Hematopoietic multipotent progenitor cell treated with erythropoietin and hydrocortisone succinate and interleukin-3 and kit ligand, for 8 days (in vitro differentiated cells): Measurements from ENCODE around the gene PAK5.

ENCODE experiments used
- DNase-seq: peaks from one replicate; pipeline ENCODE4 v3.0.0-alpha.2; 2015

Gene PAK5

DNA sequence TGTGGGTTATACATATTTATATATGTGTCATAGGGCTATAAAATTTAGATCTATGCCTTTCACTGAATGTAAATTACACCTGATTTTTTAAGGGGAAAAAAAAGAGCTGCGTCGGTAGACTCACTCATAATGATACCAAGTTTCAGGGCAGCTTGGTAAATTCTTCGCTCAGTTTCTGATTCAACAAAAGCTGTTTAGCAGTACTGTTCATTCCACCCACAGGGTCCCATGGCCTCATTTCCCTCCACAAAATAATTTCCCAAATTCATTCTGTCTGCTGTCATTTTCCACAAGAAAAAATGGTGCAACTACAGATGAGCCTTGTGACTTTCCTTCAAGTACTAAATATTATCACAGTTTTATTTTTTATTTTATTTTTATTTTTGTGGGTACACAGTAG lies 63.7 kb downstream of the PAK5 start:
- DNase-seq = no peak

DNA sequence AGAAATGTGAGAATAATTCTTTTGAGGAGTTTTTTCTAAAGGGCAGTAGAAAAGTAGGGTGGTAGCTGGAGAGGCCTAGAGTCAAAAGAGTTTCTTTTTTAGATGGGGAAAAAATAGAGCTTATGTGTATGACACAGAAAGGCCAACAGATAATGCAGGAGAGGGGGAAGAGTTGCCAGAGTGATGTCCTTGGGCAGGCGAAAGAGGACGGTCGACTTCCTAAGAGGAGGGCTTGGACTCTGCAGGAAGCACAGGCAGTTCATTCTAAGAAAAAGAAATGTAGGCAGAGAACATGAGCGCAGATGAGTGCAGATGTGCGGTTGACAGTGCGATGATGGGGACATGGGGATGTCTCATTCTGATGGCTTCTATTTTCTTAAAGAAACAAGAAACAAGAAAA lies 68.9 kb downstream of the PAK5 start:
- DNase-seq = no peak

DNA sequence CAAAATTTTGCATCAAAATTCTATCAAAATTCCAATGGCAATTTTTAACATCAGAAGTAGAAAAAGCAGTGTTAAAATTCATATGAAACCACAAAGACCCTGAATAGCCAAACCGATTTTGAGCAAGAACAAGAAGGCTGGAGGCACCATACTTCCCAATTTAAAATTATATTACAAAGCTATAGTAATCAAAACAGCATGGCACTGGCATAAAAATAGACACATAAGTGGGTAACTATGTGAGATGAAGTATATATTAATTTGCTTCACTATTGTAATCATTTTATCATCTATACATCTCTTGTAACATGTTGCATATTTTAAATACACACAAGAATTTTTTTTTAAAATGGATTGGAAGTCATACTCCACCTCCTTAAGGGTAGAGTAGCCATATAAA lies 77.4 kb downstream of the PAK5 start:
- no peak for DNase-seq

DNA sequence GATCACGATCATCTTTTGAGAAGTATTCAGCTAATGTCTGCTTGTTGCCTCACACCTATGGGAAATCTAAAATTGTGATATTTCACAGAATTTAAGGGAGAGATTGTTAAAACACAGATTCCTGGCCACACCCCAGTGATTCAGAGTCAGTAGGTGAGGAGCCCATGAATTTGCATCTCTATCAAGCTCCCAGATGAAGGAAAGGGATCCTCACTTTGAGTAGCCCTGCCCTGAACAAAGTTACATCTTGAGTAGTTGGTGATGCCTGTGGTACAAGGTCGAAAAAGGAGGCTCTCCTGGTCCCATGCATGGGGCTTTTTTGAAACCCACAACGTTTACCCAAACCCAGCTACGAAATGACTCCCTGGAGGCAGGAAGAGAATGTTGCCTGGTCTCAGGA lies 79.5 kb downstream of the PAK5 start:
- DNase-seq = no peak

DNA sequence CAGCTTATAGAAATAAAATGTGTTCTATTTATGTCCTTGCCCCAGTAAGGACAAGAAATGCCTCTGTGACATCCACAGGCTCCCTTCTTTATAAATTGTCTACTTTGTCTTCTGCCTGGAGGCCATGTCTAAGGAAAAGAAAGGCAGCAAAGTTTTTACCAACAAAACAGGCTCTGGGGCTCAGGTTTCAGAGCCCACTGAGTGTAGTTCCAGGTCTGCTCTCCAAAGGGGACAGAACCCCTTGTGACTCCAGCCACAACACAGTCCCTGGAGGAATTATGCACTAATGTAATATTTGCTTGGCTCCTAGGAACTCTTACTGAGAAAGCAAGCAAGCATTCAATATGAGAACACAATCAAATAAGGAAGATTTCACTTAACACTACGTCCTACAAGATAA lies 80.1 kb downstream of the PAK5 start:
- no peak for DNase-seq

DNA sequence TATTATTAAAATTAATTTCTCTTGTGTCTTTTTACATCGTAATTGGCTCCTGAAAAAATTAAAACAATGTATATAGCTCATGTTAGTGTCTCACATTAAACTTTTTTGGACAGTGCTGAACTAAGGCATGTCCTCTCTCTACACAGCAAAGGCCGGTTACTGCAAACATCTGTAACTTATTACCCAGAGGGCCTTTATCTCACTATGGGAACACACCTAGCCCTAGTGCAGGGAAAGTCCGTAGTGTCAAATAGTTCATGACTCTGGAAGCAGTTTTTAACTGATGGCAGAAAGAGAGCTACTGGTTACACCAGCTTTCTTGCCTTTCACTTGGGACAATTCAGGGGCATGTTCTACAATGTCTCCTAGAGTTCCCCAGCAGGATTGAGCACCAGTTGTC lies 82.2 kb downstream of the PAK5 start:
- DNase-seq = no peak

DNA sequence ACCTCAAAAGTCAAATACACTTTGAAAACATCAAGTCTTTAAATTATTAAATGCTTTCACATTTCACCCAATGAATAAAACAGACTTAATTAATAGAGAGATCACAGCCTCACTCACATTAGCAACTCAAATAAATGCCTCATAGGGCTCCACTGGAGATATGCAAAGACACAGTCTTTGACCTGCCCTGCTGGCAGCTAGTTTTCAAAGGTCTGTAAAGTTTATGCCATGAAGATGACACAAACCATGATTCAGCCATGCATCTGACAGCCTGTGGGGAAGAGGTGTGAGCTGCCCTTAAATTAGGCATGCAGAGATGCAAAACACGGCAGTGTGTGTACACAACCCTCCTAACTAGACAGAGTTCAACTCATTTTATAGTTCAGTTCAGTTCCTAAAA lies 83.6 kb downstream of the PAK5 start:
- DNase-seq = no peak

DNA sequence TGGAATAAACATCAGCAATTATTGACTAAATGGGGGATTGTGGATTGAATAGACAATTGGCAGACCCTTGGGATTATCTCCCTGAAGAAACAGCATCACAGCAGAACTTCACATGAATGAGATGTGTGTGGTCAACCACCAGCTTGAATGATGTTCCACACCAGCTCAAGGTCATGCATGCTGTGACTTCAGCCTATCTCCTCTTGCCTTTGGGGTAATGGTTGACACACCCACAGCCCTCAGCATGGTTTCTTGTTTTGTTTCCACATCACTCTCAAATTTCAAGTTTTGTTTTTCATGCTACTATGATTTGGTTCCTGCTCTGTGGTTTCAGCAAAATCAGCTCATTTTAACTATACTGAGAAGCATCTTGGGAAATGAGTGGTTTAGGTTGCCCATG lies 94.3 kb downstream of the PAK5 start:
- no peak for DNase-seq

DNA sequence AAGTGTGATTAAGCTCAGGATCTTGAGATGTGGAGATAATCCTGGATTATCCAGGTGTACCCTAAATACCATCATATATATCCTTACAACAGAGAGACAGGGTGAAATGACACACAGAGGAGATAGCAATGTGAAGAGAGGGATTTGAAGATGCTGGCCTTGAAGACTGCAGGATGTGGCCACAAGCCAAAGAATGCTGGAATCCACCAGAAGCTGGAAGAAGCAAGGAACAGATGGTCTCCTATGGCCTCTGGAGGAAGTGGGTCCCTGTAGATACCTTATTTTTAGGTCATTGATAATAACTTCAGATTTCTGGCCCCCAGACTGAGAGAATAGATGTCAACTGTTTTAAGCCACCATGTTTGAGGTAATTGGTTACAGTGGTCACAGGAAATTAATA lies 95.0 kb downstream of the PAK5 start:
- DNase-seq = no peak

DNA sequence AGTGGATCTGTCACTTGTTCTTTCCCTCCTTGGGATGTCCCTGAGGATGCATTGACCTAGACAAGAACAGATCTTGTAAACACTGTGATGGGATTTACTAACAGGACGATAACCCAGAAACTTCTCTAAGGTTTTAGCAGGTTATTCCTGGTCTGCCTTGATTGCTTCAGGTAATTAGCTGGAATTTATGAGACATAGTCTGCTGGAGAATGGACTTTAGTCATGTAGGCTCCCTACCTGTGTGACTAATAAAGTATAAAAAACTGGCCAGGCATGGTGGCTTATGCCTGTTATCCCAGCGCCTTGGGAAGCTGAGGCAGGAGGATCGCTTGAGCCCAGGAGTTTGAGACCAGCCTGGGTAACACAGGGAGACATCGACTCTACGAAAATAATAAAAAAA lies 96.1 kb downstream of the PAK5 start:
- no peak for DNase-seq

DNA sequence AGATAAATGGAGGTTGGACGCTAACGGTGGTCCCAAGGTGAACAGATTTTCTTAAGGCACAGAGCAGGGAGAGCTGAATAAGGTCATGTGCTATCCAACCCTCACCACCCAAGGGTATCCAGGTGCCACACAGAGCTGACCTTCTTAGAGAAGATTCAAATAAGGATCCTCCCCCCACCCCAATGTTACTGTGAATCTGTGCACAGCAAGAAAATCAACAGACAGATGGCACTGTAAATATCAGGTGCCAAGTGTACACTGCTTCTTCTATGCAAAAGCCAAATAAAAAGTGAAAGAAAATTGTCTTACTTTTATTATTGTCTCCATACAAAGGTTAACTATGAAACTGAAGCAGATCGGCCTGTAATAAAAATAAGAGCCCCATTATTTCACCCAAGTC lies 96.9 kb downstream of the PAK5 start:
- DNase-seq = no peak

DNA sequence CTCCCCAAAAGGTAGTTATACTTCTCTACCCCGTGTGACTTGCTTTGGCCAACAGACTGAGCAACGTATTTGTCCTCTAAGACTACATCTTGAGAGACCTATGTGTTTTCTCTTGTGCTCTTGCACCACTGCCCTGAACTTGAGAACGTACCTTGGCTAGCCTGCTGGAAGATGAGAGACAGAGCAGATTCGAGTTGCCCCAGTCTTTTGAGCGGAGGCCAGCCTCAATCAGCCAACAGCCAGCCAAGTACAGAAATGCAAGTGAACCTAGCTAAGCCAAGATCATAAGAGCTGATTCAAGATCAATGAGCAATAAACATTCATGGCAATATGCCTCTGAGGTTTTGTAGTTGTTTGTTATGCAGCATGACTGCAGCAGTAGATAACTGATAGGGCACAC lies 98.4 kb downstream of the PAK5 start:
- DNase-seq = no peak

DNA sequence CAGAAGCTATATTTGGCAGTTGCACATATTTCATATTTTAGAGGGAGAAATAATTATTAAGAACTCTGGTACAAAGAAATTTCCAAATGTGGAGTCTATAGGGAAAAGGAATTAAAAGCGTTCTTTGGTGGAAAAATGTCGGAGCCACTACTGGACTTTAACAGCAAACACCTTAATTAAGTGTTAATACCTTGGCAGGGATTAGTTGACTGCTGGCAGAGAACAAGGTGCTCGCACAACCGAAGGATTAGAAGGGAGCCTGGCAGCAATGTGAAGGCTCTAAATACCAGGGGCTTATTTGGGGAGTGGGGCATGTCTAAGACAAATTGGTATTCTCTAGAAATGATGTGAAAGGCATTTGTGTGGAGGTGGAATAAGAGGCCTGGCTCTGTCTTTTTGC lies 98.9 kb downstream of the PAK5 start:
- no peak for DNase-seq

DNA sequence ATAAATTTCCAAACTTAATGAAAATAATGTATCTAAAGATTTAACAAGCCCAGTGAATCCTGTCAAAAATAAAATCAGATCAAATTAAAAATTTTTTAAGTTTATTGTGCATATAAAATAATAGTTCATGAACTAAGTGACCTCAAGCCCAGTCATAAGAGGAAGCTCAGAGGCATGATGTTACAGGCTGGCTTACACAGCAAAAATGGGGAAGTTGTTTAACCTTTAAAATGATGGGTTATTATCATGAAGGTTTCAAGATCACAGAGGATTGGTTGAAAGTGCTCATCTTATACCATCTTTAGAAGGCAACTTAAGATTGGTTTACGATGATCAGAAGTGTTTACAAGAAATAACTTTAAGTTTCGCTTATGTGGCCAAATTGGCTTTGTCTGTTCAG lies 102.5 kb downstream of the PAK5 start:
- DNase-seq = no peak

DNA sequence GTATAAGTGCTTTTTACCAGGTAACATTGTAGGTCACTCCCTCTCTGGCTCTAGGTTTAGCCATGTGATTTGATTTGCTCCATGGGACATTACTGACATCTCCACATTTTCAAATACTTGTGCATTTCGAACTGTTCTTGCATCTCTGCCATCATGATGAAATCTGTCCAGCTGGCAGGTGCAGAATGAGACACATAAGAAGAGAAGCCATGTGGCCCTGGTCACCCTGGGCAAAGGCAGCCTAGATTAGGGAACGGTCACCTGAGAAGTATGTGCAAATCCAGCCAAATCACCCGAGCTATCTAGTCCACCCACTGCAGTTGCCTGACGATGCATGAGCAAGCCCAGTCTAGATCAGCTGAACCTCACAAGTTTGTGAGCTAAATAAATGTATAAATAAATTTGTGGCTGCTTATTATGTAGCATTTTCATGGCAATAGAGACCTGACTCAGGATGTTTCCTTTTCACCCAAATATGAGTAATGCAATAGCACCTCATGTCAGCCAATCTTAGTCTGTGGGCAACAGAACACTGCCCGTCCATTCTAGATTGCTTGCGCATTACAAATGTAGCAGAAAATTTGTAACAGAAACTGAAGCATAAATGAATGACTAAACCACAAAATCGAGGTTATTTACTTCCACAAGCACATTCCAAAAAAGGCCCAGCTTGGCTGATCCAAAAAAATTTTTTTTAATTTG lies 115.2 kb downstream of the PAK5 start:
- DNase-seq = no peak

DNA sequence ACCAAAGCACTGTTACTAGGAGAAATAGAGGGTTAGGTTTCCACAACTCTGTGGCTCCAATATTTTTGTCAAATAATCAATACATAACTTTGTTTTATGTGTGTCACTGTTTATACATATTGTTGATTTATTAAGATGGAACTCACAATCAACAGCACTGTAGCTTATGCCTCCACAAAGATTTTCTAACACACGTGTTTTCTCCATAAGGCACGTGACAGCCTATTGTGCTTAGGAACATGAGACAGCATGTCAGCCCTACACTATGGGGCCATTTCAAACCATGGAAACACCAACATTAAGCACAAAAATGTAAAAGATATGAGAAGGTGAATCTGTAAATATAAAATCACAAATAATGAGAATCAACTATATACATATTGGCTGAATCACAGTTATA lies 127.0 kb downstream of the PAK5 start:
- no peak for DNase-seq

DNA sequence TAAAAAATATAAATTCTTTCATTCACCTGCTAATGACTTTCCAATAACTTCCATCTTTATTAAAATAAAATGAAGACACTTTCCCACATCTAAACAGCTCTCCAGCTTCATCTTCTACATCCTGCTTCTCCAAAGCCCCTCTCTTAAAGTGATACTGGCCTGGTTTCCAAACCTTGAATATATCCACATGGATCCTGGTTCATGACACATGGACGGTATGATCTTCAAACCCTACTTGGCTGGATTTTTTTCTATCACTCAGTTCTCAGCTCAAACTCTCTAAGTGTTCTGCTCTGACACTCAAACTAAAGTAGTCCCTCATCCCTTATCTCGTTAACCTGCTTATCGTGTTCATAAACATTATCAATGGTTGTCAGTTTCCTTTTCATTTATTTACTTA lies 128.2 kb downstream of the PAK5 start:
- DNase-seq = no peak

DNA sequence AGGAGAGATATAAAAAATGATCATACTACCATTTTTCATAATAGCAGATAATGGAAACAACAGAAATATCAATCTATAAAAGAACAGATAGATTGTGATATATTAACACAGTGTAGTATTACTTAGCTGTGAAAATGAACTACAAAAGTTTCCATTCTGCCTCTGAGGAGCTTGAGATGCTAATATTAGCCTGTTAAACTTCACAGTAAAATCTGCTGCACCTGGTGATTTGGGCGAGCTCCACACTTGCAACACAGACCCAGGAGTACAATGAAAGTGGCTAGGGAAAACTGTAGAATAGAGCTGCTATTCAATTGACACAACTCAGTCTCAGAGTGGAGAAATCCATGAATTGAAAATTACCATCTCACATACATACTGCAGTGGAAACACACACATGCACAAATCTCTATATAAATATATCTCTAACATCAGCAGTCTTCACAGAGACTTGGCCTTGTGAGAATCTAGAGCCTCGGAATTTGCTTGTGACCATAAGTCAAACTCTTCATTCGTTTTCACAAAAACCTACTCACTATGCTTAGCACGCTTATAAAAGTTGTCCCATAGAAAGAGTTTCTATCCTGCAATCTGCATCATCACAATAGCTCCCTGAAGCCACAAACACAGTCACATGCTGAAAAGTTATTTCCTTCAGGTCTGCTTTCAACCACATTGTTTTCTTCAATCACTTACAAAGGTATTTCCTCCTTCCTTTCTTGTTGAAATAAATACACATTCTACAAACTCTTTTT lies 133.0 kb downstream of the PAK5 start:
- no peak for DNase-seq

DNA sequence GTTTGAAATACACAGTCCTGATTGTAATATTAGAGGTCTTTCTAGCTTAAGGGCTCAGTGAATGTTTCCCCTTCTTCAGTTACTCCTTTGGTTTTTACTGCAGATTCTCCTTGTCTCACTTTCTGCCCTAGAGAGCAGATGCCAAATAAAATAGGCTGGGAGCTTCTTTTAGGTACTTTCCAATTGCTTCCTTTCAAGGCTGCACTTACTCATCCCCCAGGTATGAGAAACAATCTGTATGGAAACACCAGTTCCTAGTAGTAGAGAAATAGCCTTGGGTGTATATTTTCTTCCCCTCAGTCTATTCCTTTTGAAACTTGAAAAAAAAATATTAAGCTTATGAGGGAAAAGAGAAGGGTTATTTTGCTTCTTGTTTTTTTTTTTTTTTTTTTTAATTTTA lies 139.7 kb downstream of the PAK5 start:
- no peak for DNase-seq

DNA sequence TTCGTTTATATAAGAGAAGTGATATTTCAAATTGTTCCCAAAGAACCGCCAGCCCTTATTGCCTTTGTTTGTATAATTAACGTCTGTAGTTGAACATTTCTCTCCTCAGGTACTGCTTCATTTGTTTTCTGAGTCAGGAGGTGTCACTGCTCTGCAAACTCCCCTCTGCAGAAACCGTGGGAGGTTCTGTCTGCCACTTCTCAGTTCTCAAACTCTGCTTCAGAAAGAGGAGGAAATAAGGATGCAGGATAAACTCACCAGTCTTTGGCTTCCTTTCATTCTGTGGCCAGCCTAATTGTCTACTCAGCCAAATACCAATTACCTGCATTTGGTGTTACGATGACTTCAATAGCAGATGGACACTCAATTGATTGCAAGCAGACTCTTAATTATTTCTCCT lies 149.8 kb downstream of the PAK5 start:
- no peak for DNase-seq

DNA sequence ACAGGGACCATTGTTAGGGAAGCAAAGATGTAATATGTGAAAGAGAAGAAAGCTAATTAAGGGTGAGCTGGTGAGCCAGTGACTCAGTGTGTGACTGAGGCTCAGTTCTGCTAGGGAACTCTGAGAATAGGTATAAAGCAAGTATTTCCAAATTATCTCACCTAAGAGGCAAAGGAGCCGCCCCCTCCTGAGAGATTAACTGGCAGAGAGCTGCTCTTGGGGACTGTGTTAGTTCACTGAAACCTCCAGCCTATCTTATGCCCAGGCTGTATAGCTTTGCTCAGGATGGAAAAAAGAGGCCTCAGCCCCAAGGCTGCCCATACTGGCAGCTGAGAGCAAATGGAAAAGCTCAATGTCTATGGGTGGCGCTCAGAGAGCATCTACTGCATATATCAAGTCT lies 152.0 kb downstream of the PAK5 start:
- DNase-seq = no peak

DNA sequence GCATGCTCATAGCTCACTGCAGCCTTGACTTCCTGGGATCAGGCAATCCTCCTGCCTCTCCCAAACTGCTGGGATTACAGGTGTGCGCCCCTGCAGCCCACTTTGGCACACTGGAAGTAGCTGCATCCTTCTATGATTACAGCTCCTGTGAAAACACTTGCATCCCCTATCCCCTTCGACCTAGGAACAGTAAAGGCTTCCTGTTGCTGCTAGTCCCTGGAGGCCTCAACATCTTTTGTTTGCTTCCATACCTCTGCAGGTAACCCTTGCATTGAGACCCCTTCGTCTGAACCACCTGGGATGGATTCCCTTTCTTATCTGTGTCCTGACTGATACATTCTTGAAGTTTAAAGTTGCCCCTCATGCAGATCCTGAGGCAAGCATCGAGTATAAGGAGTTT lies 152.4 kb downstream of the PAK5 start:
- DNase-seq = no peak

DNA sequence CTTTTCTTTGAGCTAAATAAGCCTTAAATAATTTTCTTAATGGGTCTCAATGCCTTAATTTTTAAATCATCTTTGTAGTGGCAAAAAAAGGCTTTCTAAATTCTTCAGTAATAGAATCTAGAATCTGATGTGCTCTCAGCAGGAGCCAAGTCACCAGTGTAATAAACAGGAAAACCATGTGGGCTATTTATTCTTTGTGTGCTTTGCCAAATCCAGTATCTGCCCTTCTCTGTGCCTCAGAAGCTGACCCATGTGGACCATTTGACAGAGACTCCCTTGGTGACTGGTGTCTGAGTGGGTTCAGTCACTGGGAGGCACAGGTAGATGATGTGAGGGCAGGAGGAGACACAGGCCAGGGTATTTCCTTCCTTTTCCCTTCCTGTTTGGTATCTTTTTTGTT lies 152.9 kb downstream of the PAK5 start:
- DNase-seq = no peak

DNA sequence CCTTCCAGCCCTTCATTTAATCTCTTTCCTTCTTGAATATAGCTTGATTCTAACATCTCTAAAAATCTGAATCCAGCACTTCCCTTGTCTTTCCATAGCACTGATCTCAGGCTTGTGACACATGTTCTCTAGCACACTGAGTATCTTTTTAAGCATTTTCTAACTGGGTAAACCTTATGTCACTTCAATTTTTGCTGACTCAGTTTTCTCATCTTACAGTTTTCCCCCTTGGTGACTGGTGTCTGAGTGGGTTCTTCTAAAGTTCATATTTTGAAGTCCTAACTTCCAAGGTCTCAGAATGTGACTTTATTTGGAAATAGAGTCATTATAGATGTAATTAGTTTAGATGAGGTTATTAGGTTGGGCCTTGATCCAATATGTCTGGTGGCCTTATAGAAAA lies 153.9 kb downstream of the PAK5 start:
- no peak for DNase-seq

DNA sequence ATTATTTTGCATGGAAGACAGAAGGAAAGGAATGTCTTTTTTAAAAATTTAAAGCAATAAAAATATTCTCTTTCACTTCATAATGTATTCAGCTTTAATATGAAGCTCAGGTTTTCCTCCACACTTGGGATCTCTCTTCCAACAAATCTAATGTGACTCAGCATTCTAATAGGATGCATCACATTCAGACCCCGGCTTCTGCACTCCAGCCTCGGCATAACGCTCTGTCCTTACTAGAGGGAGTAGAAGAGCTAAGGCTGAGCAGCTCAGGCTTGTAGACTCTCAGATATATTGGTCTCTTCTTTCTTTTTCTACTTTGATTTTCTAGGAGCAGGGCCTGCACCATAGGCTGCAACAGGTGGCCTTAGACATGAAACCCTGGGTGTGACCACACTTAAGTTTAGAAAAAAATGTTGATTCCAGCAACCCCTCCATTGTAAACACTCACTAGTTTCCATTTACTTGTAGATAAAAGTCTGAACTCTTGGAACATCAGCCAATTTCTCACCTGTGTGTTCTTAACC lies 161.7 kb downstream of the PAK5 start:
- no peak for DNase-seq
